Lower lobe of right lung (tissue), 2 donors: ENCODE data around the gene NECAB2. TPM values are rescaled to one million over a fixed set of nuclear protein-coding genes. Genes with fewer than 3 reads are reported as not detected.

Experiments
- ATAC-seq, 2 donors: fragments of 200-7000 bp; cut with Tn5 transposase; one replicate each; pipeline ENCODE4 v1.9.1; 2020 to 2022; ENCODE audit warnings: mild to moderate bottlenecking in 2 of 2, moderate library complexity in 2 of 2
- DNase-seq: peaks from one replicate; pipeline ENCODE4 v3.0.0-alpha.2; 2020
- H3K27ac ChIP-seq: fragments of 200-600 bp; one replicate; pipeline ENCODE4 v1.8.0; 2022
- H3K27me3 ChIP-seq: fragments of 200-600 bp; one replicate; pipeline ENCODE4 v1.8.0; 2022; ENCODE audit warnings: low read depth
- H3K36me3 ChIP-seq: fragments of 200-600 bp; one replicate; pipeline ENCODE4 v1.8.0; 2022; ENCODE audit warnings: mild to moderate bottlenecking
- H3K4me1 ChIP-seq: fragments of 200-600 bp; one replicate; pipeline ENCODE4 v1.8.0; 2022
- H3K4me3 ChIP-seq: fragments of 200-600 bp; one replicate; pipeline ENCODE4 v1.8.0; 2022; ENCODE audit warnings: mild to moderate bottlenecking
- H3K9me3 ChIP-seq: fragments of 200-600 bp; one replicate; pipeline ENCODE4 v1.8.0; 2022
- intact Hi-C: fragments of 100-400 bp; cut with DNase I; formaldehyde crosslinking; loops from one replicate; pipeline ENCODE4 v1.11.0; 2022
- total RNA-seq: library from RNA; stranded (reverse); fragmentation: NEBNext Ultra II Directional; extraction: Animal tissue kit (Norgen Biotek cat#: 25700); gene quantifications from one replicate; pipeline ENCODE4 v1.2.1, GENCODE V29; 2021
- TF ChIP-seq, protein P1 (sequence below): fragments of 200-600 bp; IDR thresholded peaks from one replicate; pipeline ENCODE4 v1.8.0; 2022; ENCODE audit warnings: antibody characterized with exemption, mild to moderate bottlenecking
- donor health status: DM: no; HTN: yes; CAD: no; lungs with severe emphysema.

Gene NECAB2
- total RNA-seq, 1 donor from 2014 or later: 0.44 TPM

- peaks cover 52% of the 10 kb centered on the region for H3K36me3 ChIP-seq
- H3K27ac ChIP-seq: no peak overlapping the region
- peak; percentile 24 for DNase-seq
- intact Hi-C loops: no loop called here
- TF ChIP-seq, protein P1, sequence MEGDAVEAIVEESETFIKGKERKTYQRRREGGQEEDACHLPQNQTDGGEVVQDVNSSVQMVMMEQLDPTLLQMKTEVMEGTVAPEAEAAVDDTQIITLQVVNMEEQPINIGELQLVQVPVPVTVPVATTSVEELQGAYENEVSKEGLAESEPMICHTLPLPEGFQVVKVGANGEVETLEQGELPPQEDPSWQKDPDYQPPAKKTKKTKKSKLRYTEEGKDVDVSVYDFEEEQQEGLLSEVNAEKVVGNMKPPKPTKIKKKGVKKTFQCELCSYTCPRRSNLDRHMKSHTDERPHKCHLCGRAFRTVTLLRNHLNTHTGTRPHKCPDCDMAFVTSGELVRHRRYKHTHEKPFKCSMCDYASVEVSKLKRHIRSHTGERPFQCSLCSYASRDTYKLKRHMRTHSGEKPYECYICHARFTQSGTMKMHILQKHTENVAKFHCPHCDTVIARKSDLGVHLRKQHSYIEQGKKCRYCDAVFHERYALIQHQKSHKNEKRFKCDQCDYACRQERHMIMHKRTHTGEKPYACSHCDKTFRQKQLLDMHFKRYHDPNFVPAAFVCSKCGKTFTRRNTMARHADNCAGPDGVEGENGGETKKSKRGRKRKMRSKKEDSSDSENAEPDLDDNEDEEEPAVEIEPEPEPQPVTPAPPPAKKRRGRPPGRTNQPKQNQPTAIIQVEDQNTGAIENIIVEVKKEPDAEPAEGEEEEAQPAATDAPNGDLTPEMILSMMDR: no peak
- no peak for ATAC-seq
- no peaks in the 10 kb centered on the region for H3K9me3 ChIP-seq
- no peak overlapping the region for H3K4me3 ChIP-seq
- no peaks in the 10 kb centered on the region for H3K27me3 ChIP-seq
- no peaks in the 10 kb centered on the region for H3K4me1 ChIP-seq
These were observed 4.5 kb upstream of the NECAB2 start for GRCh38 chr16:83963277-83964119.

DNA sequence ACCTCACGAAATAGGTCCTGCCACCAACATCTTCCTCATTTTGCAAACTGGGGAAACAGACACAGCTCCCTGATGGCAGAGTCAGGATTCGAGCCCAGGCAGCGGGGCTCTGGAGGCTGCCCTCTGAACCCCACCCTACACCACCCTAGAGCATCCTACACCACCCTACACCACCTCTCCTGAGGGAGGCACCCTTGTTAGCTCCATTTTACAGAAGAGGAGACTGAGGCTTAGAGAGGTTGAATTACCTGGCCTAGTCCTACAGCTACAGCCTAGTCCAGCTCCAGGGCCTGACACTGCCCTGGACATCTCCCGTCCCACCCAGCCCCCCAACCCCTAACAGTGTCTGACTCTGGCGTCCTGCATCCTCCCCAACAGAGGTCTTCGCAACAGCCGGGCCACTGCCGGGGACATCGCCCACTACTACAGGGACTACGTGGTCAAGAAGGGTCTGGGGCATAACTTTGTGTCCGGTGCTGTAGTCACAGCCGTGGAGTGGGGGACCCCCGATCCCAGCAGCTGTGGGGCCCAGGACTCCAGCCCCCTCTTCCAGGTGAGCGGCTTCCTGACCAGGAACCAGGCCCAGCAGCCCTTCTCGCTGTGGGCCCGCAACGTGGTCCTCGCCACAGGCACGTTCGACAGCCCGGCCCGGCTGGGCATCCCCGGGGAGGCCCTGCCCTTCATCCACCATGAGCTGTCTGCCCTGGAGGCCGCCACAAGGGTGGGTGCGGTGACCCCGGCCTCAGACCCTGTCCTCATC, 3.2 kb upstream of the NECAB2 start:
- TF ChIP-seq, protein P1: no peak
- peak; percentile 15 for DNase-seq
- Histone ChIP-seq H3K9me3 (no peaks in the 10 kb centered on the region), H3K4me1 (no peaks in the 10 kb centered on the region), H3K27ac (no peak overlapping the region), H3K4me3 (no peak overlapping the region), H3K36me3 (peaks cover 40% of the 10 kb centered on the region), H3K27me3 (peaks cover 11% of the 10 kb centered on the region)
- ATAC-seq: no peak
- intact Hi-C loops: no loop called here

DNA sequence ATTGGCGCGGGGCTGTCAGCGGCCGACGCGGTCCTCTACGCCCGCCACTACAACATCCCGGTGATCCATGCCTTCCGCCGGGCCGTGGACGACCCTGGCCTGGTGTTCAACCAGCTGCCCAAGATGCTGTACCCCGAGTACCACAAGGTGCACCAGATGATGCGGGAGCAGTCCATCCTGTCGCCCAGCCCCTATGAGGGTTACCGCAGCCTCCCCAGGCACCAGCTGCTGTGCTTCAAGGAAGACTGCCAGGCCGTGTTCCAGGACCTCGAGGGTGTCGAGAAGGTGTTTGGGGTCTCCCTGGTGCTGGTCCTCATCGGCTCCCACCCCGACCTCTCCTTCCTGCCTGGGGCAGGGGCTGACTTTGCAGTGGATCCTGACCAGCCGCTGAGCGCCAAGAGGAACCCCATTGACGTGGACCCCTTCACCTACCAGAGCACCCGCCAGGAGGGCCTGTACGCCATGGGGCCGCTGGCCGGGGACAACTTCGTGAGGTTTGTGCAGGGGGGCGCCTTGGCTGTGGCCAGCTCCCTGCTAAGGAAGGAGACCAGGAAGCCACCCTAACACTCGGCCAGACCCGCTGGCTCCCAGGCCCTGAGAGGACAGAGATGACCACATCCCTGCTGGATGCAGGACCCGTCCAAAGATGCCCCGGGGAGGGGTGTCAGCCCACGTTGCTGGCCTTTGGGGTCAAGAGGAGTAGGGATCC, 2.4 kb upstream of the NECAB2 start:
- no peak overlapping the region for H3K27ac ChIP-seq
- H3K4me1 ChIP-seq: no peaks in the 10 kb centered on the region
- no peak overlapping the region for H3K4me3 ChIP-seq
- TF ChIP-seq, protein P1: no peak
- DNase-seq (peak; percentile 45), ATAC-seq (no peak)
- no peaks in the 10 kb centered on the region for H3K9me3 ChIP-seq
- H3K27me3 ChIP-seq: peaks cover 13% of the 10 kb centered on the region
- intact Hi-C loops: no loop called here
- peaks cover 32% of the 10 kb centered on the region for H3K36me3 ChIP-seq

GRCh38 chr16:83966153-83966696, 1.8 kb upstream of the NECAB2 start:
- Histone ChIP-seq H3K4me3 (no peak overlapping the region), H3K4me1 (no peaks in the 10 kb centered on the region), H3K9me3 (no peaks in the 10 kb centered on the region), H3K27me3 (peaks cover 13% of the 10 kb centered on the region), H3K27ac (no peak overlapping the region), H3K36me3 (peaks cover 26% of the 10 kb centered on the region)
- DNase-seq (peak; percentile 24), ATAC-seq (peak in 1 of 2 donors; percentile 6)
- intact Hi-C loops: no loop called here
- TF ChIP-seq, protein P1: no peak

DNA sequence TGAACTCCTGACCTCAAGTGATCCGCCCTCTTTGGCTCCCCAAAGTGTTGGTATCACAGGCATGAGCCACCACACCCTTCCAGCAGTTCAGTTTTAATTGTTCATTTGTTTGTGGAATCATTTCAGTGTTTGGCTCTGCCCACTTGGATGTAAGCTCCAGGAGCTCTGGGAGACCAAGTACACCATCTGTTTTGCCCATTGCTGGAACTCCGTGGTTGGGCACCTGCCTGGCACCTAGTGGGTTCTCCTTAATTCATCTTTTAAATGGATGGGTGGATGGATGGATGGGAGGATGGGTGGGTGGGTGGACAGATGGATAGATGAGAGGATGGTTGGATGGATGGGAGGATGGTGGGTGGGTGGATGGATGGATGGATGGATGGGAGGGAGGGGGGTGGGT, 953 bp upstream of the NECAB2 start:
- DNase-seq (no peak), ATAC-seq (no peak)
- Histone ChIP-seq H3K9me3 (no peaks in the 10 kb centered on the region), H3K36me3 (peaks cover 21% of the 10 kb centered on the region), H3K27ac (no peak overlapping the region), H3K27me3 (peaks cover 13% of the 10 kb centered on the region), H3K4me3 (no peak overlapping the region), H3K4me1 (no peaks in the 10 kb centered on the region)
- intact Hi-C loops: no loop called here
- TF ChIP-seq, protein P1: no peak
